Measurements from ENCODE around the gene METTL6.
"Not testable (repeated sequence)": the region's sequence is repeated elsewhere in the genome, so short reads cannot be mapped to it uniquely, and the experiment has no call there.

The METTL6 gene

GRCh38 chr3:15401936-15402335, 25.4 kb downstream of the METTL6 start:
- DNase-seq, result no peak

GRCh38 chr3:15399970-15400369, 27.4 kb downstream of the METTL6 start:
- DNase-seq, result no peak

DNA sequence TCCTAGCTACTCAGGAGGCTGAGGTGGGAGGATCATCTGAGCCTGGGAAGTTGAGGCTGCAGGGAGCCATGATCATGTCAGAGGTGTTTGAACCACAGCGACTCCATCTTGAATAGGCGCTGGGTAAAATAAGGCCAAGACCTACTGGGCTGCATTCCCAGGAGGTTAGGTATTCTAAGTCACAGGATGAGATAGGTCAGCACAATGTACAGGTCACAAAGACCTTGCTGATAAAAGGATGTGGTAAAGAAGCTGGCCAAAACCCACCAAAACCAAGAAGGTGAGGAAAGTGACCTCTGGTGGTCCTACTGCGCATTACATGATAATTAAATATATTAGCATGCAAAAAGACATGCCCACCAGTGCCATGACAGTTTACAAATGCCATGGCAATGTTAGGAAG, 28.6 kb downstream of the METTL6 start:
- not testable (repeated sequence) for DNase-seq

DNA sequence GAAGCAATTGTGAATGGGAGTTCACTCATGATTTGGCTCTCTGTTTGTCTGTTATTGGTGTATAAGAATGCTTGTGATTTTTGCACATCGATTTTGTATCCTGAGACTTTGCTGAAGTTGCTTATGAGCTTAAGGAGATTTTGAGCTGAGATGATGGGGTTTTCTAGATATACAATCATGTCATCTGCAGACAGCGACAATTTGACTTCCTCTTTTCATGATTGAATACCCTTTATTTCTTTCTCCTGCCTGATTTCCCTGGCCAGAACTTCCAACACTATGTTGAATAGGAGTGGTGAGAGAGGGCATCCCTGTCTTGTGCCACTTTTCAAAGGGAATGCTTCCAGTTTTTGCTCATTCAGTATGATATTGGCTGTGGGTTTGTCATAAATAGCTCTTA, 34.1 kb downstream of the METTL6 start:
- not testable (repeated sequence) for DNase-seq

DNA sequence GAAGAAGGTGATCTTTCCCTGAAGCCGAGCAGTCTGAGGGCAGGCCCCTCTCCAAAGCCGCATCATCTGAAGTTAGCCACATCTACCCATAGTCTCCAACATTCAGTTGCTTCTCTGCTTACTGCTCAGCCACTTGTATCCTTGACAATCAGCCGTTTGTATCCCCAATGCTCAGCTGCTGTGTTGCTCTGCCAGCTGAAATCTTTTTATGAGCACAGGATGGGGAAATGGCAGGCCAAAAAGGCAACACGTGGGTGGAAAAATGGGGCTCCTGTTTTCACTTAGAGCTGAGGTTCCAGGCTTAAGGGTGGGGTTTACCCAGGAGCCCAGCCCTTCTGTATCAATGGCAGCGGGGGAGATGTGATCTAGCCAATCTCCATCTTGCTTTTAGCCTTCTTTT, 36.3 kb downstream of the METTL6 start:
- DNase-seq, result no peak

- DNase-seq, result no peak
Measured at GRCh38 chr3:15390460-15390859, 36.9 kb downstream of the METTL6 start.

DNA sequence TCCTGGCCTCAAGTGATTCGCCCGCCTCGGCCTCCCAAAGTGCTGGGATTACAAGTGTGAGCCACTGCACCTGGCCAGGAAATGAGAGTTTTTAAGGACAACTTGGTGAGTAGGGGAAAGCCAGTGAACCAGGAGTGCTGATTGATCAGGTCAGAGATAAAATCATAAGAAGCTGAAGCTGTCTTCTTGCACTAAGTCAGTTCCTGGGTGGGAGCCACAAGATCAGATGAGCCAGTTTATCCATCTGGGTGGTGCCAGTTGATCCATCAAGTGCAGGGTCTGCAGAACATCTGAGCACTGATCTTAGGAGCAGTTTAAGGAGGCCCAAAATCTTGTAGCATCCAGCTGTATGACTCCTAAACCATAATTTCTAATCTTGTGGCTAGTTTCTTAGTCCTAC, 39.0 kb downstream of the METTL6 start:
- DNase-seq, result not testable (repeated sequence)

DNA sequence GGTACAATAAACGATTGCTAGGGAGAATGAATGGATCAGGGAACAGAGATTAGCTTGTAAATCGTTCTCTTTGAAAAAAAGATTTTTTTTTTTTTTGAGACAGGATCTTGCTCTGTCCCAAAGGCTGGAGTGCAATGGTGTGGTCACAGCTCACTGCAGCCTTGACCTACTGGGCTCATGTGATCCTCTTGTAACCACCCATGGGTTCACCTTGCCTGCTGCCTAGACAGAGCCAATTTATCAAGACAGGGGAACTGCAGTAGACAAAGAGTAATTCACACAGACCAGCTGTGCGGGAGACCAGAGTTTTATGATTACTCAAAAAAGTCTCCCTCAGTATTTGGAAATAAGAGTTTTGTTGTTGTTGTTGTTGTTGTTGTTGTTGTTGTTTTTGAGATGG, 39.6 kb downstream of the METTL6 start:
- no peak for DNase-seq

DNA sequence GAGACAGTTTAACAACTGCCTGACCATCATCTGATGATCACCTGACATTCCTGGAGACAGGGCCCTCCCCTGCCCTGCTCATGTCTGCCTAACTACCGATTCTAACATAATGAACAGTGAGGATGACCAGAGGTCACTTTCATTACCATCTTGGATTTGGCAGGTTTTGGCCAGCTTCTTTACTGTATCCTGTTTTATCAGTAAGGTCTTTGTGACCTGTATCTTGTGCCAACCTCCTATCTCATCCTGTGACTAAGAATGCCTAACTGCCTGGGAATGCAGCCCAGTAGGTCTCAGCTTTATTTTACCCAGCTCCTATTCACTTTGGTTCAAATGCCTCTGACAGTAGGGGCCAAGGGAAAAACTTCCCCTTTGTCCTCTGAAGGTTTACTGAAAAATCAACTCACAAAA, 40.2 kb downstream of the METTL6 start:
- no peak for DNase-seq

GRCh38 chr3:15386654-15386955, 40.7 kb downstream of the METTL6 start:
- DNase-seq, result not testable (repeated sequence)

DNA sequence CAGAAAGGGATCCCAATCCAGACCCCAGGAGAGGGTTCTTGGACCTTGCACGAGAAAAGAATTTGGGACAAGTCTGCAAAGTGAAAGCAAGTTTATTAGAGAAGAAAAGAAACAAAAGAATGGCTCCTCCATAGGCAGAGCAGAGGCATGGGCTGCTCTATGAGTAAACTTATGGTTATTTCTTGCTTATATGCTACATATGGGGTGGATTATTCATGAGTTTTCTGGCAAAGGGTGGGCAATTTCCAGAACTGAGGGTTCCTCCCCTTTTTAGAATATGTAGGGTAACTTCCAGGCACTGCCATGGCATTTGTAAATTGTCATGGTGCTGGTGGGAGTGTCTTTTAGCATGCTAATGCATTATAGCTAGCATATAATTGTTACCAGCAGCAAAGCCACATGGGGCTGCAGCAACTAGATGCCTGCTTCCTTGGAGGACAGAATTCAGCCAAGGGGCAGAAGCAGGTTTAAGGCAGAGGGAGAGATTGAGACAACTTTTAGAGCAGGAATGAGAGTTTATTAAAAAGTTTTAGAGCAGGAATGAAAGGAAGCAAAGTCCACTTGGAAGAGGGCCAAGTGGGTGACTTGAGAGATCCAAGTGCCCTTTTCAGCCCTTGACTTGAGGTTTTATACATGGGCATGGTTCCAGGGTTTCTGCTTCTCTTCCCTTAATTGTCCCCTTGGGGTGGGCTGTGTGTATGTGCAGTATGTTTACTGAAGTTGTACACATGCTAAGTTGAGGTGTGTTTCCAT, 41.3 kb downstream of the METTL6 start:
- DNase-seq, result no peak

DNA sequence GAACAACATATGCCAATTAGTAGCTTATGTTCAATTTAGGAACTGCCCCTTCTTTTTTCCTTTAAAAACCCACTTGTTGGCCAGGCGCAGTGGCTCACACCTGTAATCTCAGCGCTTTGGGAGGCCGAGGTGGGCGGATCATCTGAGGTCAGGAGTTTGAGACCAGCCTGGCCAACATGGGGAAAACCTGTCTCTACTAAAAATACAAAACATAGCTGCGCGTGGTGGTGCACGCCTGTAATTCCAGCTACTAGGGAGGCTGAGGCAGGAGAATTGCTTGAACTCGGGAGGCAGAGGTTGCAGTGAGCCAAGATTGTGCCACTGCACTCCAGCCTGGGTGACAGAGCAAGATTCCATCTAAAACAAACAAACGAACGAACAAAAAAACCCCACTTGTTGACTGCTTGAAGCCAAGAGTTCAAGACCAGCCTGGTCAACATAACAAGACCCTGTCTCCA, 42.1 kb downstream of the METTL6 start:
- not testable (repeated sequence) for DNase-seq

DNA sequence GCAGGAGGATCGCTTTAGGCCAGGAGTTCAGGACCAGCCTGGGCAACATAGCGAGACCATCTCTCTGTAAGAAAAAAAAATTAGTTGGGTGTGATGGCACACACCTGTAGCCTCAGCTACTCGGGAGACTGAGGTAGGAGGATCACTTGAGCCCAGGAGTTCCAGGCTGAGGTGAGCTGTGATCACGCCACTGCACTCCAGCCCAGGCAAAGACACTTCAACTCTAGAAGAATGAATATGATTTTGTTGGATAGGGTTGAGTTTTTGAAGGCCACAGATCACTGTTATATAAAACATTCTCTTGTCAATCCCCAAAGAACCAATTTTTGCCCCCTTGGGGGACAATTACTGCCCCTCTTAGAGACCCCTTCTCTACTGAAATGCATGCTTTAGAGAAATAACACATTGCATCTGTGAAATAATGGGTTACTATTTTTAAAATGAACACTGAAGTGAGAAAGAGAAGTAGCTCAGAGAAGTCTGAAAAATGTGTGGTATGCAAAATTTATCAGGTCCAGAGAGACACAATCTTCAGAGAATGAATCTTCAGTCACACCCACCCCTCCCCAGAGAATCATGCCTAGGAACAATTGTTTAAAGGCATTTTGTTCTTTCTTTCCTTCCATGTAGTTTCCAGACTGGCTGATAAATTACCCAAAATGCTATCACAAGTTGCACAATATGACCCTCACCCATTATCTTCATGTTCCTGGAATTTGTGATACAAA, 42.7 kb downstream of the METTL6 start:
- no peak for DNase-seq

DNA sequence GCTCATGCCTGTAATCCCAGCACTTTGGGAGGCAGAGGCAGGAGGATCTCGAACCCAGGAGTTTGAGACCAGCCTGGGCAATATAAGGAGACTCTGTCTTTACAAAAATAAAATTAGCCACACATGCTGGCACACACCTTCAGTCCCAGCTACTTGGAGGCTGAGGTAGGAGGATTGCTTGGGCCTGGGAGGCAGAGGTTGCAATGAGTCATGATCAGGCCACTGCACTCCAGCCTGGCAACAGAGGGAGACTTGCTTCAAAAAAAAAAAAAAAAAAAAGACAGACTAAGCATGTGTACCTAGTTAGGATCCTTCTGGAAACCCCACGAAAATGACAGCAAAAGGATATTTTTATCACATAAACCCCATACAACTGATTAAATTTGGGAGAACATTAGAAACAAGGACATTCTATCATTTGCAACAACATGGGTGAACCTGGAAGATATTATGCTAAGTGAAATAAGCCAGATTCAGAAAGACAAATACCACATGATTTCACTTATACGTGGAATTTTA, 44.9 kb downstream of the METTL6 start:
- DNase-seq, result no peak

DNA sequence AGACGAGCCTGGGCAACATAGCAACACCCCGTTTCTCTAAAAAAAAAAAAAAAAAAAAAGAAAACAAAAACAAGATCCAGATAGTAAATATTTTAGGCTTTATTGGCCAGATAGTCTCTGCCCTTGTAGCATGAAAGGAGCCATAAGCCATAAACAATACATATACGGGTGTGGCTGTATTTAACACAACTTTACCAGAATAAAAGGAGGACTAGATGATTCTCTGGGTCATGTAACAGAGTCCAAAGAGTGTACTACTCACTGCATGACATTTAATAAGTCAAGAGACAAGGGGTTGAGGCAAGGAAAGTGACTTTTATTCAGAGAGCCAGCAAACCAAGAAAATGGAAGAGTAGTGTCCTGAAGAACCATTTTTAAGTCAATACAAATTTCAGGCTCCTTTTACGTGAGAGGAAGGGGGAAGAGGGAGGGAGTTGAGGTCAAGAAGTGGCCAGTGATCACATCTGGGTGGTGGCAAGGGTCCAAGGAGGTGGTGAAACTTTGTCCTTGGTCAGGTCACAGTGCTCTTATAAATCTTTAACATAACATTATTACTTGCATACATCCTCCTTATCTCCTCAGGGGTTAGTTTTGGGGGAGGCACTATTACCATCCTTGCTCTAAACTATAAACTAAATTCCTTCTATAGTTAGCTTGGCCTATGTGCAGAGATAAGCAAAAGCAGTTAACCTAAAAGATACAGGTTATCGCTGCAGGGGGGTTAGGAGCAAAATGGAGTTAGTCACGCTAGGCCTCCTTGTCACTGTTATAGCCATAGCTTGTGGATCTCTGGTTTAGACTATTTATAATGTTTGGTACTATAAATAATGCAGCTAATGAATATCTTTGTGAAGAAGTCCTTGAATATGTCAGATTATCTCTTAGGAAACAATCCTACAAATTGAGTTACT, 46.1 kb downstream of the METTL6 start:
- DNase-seq, result no peak

- peak; percentile 8 for DNase-seq
Measured at GRCh38 chr3:15377961-15378791, 49.2 kb downstream of the METTL6 start.

DNA sequence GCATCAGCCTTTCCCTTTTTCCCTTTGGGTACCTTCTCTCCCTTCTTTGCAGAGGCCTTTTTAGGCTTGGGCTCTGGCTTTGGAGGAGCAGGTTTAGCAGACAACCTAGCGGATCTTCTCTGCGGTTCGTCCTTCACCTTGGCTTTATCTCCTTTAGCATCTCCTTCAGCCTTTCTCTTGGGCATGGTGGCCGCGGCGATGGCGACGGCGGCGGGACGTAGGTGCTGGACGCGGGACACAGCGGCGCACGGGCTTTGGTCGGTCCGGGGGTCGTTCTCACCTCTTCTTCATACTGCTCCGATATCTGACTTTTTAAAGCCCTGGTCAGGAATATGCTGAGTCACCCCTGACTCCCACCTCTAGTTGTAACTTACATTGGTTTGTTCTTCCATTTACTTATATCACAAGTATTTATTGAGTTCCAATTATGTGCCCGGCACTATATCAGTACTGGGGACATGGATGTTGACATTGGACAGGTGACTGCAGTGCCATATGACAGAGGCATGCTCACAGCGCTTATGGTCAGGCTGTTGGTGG, 51.8 kb downstream of the METTL6 start:
- no peak for DNase-seq

DNA sequence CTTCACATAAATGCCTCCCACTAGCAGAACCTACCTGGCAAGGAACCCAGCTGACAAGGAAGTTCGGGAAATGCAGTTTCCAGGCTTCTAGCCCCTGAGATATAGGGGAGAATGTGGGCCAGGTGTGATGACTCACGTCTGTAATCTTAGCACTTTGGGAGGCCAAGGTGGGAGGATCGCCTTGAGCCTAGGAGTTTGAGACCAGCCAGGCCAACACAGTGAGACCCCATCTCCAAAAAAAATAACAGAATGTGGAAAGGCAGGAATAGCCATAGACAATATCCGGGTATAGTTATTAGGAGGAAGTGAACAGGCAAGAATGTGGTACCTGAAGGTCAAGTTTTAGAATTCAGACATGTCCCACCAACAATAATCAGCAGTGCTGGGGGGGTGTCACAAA, 54.4 kb downstream of the METTL6 start:
- no peak for DNase-seq

GRCh38 chr3:15368561-15369135, 58.7 kb downstream of the METTL6 start:
- DNase-seq, result no peak

DNA sequence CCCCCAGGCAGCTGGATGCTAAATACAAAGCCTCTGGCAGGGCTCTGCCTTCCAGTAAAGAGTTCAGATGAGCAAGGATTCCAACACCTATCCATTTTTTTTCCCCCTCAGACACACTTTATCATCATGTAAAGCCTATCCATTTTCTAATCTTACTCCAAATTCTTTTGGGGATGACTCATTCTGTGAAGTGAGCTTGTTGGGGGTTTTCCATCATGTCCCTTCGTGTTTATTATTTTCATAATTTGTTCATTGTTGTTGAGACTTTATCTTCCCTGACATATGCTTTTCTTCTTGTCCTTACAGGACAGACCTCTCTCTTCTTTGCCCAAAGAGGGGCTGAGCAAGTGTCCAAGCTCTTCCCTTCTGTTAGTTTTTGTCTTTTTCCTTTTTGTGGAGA, 60.3 kb downstream of the METTL6 start:
- DNase-seq, result no peak

GRCh38 chr3:15364078-15364477, 63.3 kb downstream of the METTL6 start:
- DNase-seq, result not testable (repeated sequence)
